Gastroesophageal sphincter (tissue), 3 donors: ENCODE measurements around the gene C9orf40.

Experiments
- CTCF ChIP-seq, 4 experiments: fragments of 200-600 bp in 2 of 4; fragments of 450-650 bp in 2 of 4; sonication (generic) in 1 of 4; IDR thresholded peaks; one replicate each; pipeline ENCODE4 v1.5.1; 2017 to 2019; ENCODE audit warnings: antibody characterized with exemption in 4 of 4, mild to moderate bottlenecking in 2 of 4, moderate library complexity in 2 of 4
- POLR2A ChIP-seq, 2 donors: fragments of 450-650 bp; IDR thresholded peaks; one replicate each; pipeline ENCODE4 v1.6.1; 2017; ENCODE audit warnings: antibody characterized with exemption in 2 of 2, mild to moderate bottlenecking in 2 of 2, moderate library complexity in 1 of 2
- POLR2AphosphoS5 ChIP-seq: sonication (generic); formaldehyde crosslinking; IDR thresholded peaks from one replicate; pipeline ENCODE4 v1.6.1; 2017; ENCODE audit warnings: antibody characterized with exemption

- TF ChIP-seq POLR2A (IDR thresholded peaks at IDR 0.05) (no peak), POLR2AphosphoS5 (no peak), CTCF (IDR thresholded peaks at IDR 0.05) (no peak)
Observed at GRCh38 chr9:74908665-74909064, 44.0 kb downstream of the C9orf40 start.
